Posterior vena cava (tissue), 2 donors: ENCODE results near the gene FXN. TPM values are rescaled to one million over a fixed set of nuclear protein-coding genes. Genes with fewer than 3 reads are reported as not detected.

Experiments used
- total RNA-seq, 2 donors: library from RNA; stranded (reverse); fragmentation: NEBNext Ultra II Directional; extraction: Animal tissue kit (Norgen Biotek cat#: 25700); gene quantifications; one replicate each; pipeline ENCODE4 v1.2.1, GENCODE V29; 2021
- donor health status: DM: yes; HTN: yes; CAD: no.
- donor health status: DM: yes; HTN: yes; CAD: no.

The FXN gene
- total RNA-seq, 2 donors from 2014 or later: 9.3 to 9.4 TPM

Other genes starting within 250 kb of the FXN start
- gene PRKACG, start 21.6 kb upstream of the FXN start, total RNA-seq: not detected
- 10 to 100 TPM; 83.5 to 85.1 TPM for gene TJP2, start 138.5 kb downstream of the FXN start, total RNA-seq